ENCODE measurements around the gene SLCO1B3. TPM values are rescaled to one million over a fixed set of nuclear protein-coding genes. Genes with fewer than 3 reads are reported as not detected.

The SLCO1B3 gene
- total and polyA plus RNA-seq, 2 experiments from 2014 or later: 0.17 TPM; not detected in 1

- TF ChIP-seq ZNF462 (CRISPR knock-in tag; IDR thresholded peaks at IDR 0.05) (no peak), CTCF (conservative IDR thresholded peaks at IDR 0.05; ENCODE audit: low read depth in 2 of 2) (no peak), ZNF331 (CRISPR knock-in tag; IDR thresholded peaks at IDR 0.05; ENCODE audit: low read depth) (no peak)
Measured at GRCh38 chr12:20792971-20793370, 17.5 kb upstream of the SLCO1B3 start (continued).

- Histone ChIP-seq H3K27me3 (ENCODE audit: insufficient read depth) (no peaks in the 10 kb centered on the region), H3K79me2 (replicated peaks; ENCODE audit: insufficient read depth) (no peaks in the 10 kb centered on the region), H3K27ac (ENCODE audit: low read depth) (no peak overlapping the region), H3K9me2 (ENCODE audit: insufficient read depth) (no peaks in the 10 kb centered on the region; the same call in 1 of the 2 replicates), H2AFZ (no peak overlapping the region), H3F3A (replicated peaks; ENCODE audit: low read depth) (no peaks in the 10 kb centered on the region), H3K4me3 (no peak overlapping the region), H4K20me1 (replicated peaks; ENCODE audit: insufficient read depth) (no peaks in the 10 kb centered on the region), H3K4me2 (no peak overlapping the region), H3K4me1 (ENCODE audit: insufficient read depth) (peaks cover 4% of the 10 kb centered on the region; the same call in 1 of the 2 replicates), H3K36me3 (ENCODE audit: insufficient read depth) (no peaks in the 10 kb centered on the region)
- ATAC-seq: peak; percentile 73
- peaks cover 9% of the 10 kb centered on the region; the same call in 2 of the 3 replicates for H3K36me3 Mint-ChIP-seq (ENCODE audit: low read depth)
- no peaks in the 10 kb centered on the region for H3K27me3 Mint-ChIP-seq (ENCODE audit: insufficient read depth, low read depth, poor library complexity)
- H3K4me1 Mint-ChIP-seq: no peaks in the 10 kb centered on the region
- H3K9me3 Mint-ChIP-seq: peaks cover 9% of the 10 kb centered on the region
- TF ChIP-seq CTCF (conservative IDR thresholded peaks at IDR 0.05; ENCODE audit: low read depth in 2 of 2): peak; percentile 68 to 69
- no peak for TF ChIP-seq EZH2 (IDR thresholded peaks at IDR 0.05; ENCODE audit: low read depth, unreplicated experiment)
- H3K4me3 Mint-ChIP-seq: no peak overlapping the region
- no peak overlapping the region for H3K27ac Mint-ChIP-seq
- DNase-seq (ENCODE audit: low spot score): peak; percentile 63
Measured at GRCh38 chr12:20798554-20798953, 12.0 kb upstream of the SLCO1B3 start.

Data from GM23338 (cell line).